Urothelium cell line (cell line): Measurements from ENCODE around the gene DLL1.
"Not testable (repeated sequence)": the region's sequence is repeated elsewhere in the genome, so short reads cannot be mapped to it uniquely, and the experiment has no call there.

ENCODE experiments used
- DNase-seq: peaks from one replicate; pipeline ENCODE4 v3.0.0; 2011; ENCODE audit warnings: low spot score, mixed read lengths
- FAIRE-seq: peaks from 2 replicates; lab custom pipeline; 2011; peaks lifted over from hg19 to GRCh38; lab: Jason Lieb, UNC

DLL1 gene

GRCh38 chr6:170290296-170291128, at the start of gene DLL1:
Gene DLL1 (minus strand): TSS chr6:170291078. CDS start chr6:170290139, 939 bp downstream.
- FAIRE-seq (no peak), DNase-seq (peak; percentile 46)

GRCh38 chr6:170335199-170335598, 44.3 kb upstream of the DLL1 start:
- FAIRE-seq, DNase-seq: not testable (repeated sequence)

- FAIRE-seq (no peak), DNase-seq (no peak)
Measured at GRCh38 chr6:170329321-170329720, 38.4 kb upstream of the DLL1 start.

- FAIRE-seq, result no peak
- DNase-seq, result no peak
Measured at GRCh38 chr6:170317718-170318117, 26.8 kb upstream of the DLL1 start.

GRCh38 chr6:170317076-170317475, 26.2 kb upstream of the DLL1 start:
- DNase-seq (no peak), FAIRE-seq (no peak)

GRCh38 chr6:170316071-170316470, 25.2 kb upstream of the DLL1 start:
- DNase-seq (peak; percentile 32), FAIRE-seq (no peak)

GRCh38 chr6:170314983-170315382, 24.1 kb upstream of the DLL1 start:
- FAIRE-seq (no peak), DNase-seq (no peak)

GRCh38 chr6:170313716-170314295, 22.9 kb upstream of the DLL1 start:
- DNase-seq (no peak), FAIRE-seq (no peak)

GRCh38 chr6:170312876-170313275, 22.0 kb upstream of the DLL1 start:
- no peak for FAIRE-seq
- DNase-seq, result no peak

- FAIRE-seq, result no peak
- DNase-seq, result no peak
Measured at GRCh38 chr6:170311696-170312095, 20.8 kb upstream of the DLL1 start.

GRCh38 chr6:170308761-170309160, 17.9 kb upstream of the DLL1 start:
- DNase-seq (no peak), FAIRE-seq (no peak)

GRCh38 chr6:170307080-170307545, 16.2 kb upstream of the DLL1 start:
- DNase-seq, result no peak
- no peak for FAIRE-seq

GRCh38 chr6:170306324-170307079, 15.6 kb upstream of the DLL1 start, which contains the start of gene FAM120B:
Gene FAM120B (plus strand): TSS chr6:170306758. CDS start chr6:170317391, 10,633 bp downstream.
- DNase-seq, result peak; percentile 97
- FAIRE-seq, result peak; percentile 90

GRCh38 chr6:170305805-170306323, 15.0 kb upstream of the DLL1 start:
- no peak for FAIRE-seq
- DNase-seq, result no peak

GRCh38 chr6:170301184-170301583, 10.3 kb upstream of the DLL1 start:
- FAIRE-seq (no peak), DNase-seq (no peak)

- DNase-seq (no peak), FAIRE-seq (no peak)
Measured at GRCh38 chr6:170298688-170299087, 7.8 kb upstream of the DLL1 start.

- no peak for FAIRE-seq
- no peak for DNase-seq
Measured at GRCh38 chr6:170297576-170298330, 6.9 kb upstream of the DLL1 start.

- FAIRE-seq (no peak), DNase-seq (no peak)
Measured at GRCh38 chr6:170296746-170297575, 6.1 kb upstream of the DLL1 start.

- no peak for FAIRE-seq
- DNase-seq, result no peak
Measured at GRCh38 chr6:170296423-170296745, 5.5 kb upstream of the DLL1 start.
